COR-L47 (cell line): ENCODE measurements around the gene RNF130.

ENCODE experiments used
- DNase-seq: peaks from one replicate; lab custom pipeline; 2025; lab: John Stamatoyannopoulos, UW

RNF130 gene

GRCh38 chr5:180071531-180072255 is at the start of gene RNF130:
Gene RNF130 (minus strand): TSS chr5:180071759. CDS start chr5:180071702, 57 bp downstream.
- DNase-seq, result peak; percentile 90

- no peak for DNase-seq
Measured at GRCh38 chr5:180120237-180121101, 48.9 kb upstream of the RNF130 start.

- DNase-seq, result no peak
Measured at GRCh38 chr5:180119903-180120236, 48.3 kb upstream of the RNF130 start.

GRCh38 chr5:180119031-180119902 is 47.7 kb upstream of the RNF130 start:
- DNase-seq, result no peak

GRCh38 chr5:180118391-180118791 is 46.8 kb upstream of the RNF130 start:
- DNase-seq, result no peak

GRCh38 chr5:180117000-180117725 is 45.6 kb upstream of the RNF130 start:
- no peak for DNase-seq

- DNase-seq, result no peak
Measured at GRCh38 chr5:180116077-180116999, 44.8 kb upstream of the RNF130 start.

- DNase-seq, result no peak
Measured at GRCh38 chr5:180115326-180116076, 43.9 kb upstream of the RNF130 start.

GRCh38 chr5:180114304-180115003 is 42.9 kb upstream of the RNF130 start:
- no peak for DNase-seq

GRCh38 chr5:180113660-180114303 is 42.2 kb upstream of the RNF130 start:
- no peak for DNase-seq

- DNase-seq, result no peak
Measured at GRCh38 chr5:180112181-180112861, 40.8 kb upstream of the RNF130 start.

- DNase-seq, result no peak
Measured at GRCh38 chr5:180111273-180112002, 39.9 kb upstream of the RNF130 start.

GRCh38 chr5:180109920-180110319 is 38.4 kb upstream of the RNF130 start:
- no peak for DNase-seq

GRCh38 chr5:180107005-180107404 is 35.4 kb upstream of the RNF130 start:
- DNase-seq, result no peak

- DNase-seq, result no peak
Measured at GRCh38 chr5:180105827-180106312, 34.3 kb upstream of the RNF130 start.

GRCh38 chr5:180104168-180104530 is 32.6 kb upstream of the RNF130 start:
- DNase-seq, result no peak

- DNase-seq, result no peak
Measured at GRCh38 chr5:180103487-180104167, 32.1 kb upstream of the RNF130 start.
